Measurements from ENCODE around the gene RRP1B.
A peak's percentile ranks its signal among the peaks of the same experiment; 100 is the strongest.

RRP1B gene

GRCh38 chr21:43619344-43619743 lies 40.0 kb upstream of the RRP1B start:
- Histone ChIP-seq H3K79me2 (ENCODE audit: insufficient read depth, low read length) (no peaks in the 10 kb centered on the region), H3K27ac (ENCODE audit: low read length) (no peak overlapping the region), H2AFZ (ENCODE audit: low read depth, low read length) (no peak overlapping the region), H3K9ac (ENCODE audit: low read depth, low read length) (no peak overlapping the region), H3K27me3 (ENCODE audit: insufficient read depth, low read length, poor library complexity) (no peaks in the 10 kb centered on the region), H3K4me2 (ENCODE audit: insufficient read depth, low read length) (no peak overlapping the region), H3K4me3 (ENCODE audit: low read depth in 1 of 2, low read length in 2 of 2) (no peak overlapping the region), H3K4me1 (ENCODE audit: insufficient read depth, low read length) (peaks cover 11% of the 10 kb centered on the region), H3K9me3 (ENCODE audit: insufficient read depth, low read length, severe bottlenecking) (no peaks in the 10 kb centered on the region), H4K20me1 (ENCODE audit: insufficient read depth, low read length) (no peaks in the 10 kb centered on the region), H3K36me3 (ENCODE audit: insufficient read depth, low read length) (no peaks in the 10 kb centered on the region; the same call in 1 of the 2 replicates)
- no peak for DNase-seq
- no peak for TF ChIP-seq EZH2 (IDR thresholded peaks at IDR 0.05; ENCODE audit: borderline replicate concordance, low read depth, low read length, severe bottlenecking)
- TF ChIP-seq CTCF (IDR thresholded peaks at IDR 0.05; ENCODE audit: borderline replicate concordance, extremely low read depth, low read length, poor library complexity, severe bottlenecking), result no peak
- ATAC-seq (ENCODE audit: insufficient read depth, low read depth), result no peak

GRCh38 chr21:43619856-43620255 lies 39.5 kb upstream of the RRP1B start:
- Histone ChIP-seq H3K4me2 (ENCODE audit: insufficient read depth, low read length) (no peak overlapping the region), H3K9me3 (ENCODE audit: insufficient read depth, low read length, severe bottlenecking) (no peaks in the 10 kb centered on the region), H3K36me3 (ENCODE audit: insufficient read depth, low read length) (no peaks in the 10 kb centered on the region; the same call in 1 of the 2 replicates), H3K27ac (ENCODE audit: low read length) (no peak overlapping the region), H2AFZ (ENCODE audit: low read depth, low read length) (no peak overlapping the region), H3K4me1 (ENCODE audit: insufficient read depth, low read length) (peaks cover 11% of the 10 kb centered on the region), H3K4me3 (ENCODE audit: low read depth in 1 of 2, low read length in 2 of 2) (no peak overlapping the region), H3K79me2 (ENCODE audit: insufficient read depth, low read length) (no peaks in the 10 kb centered on the region), H3K27me3 (ENCODE audit: insufficient read depth, low read length, poor library complexity) (no peaks in the 10 kb centered on the region), H4K20me1 (ENCODE audit: insufficient read depth, low read length) (no peaks in the 10 kb centered on the region), H3K9ac (ENCODE audit: low read depth, low read length) (no peak overlapping the region)
- no peak for DNase-seq
- ATAC-seq (ENCODE audit: insufficient read depth, low read depth), result no peak
- TF ChIP-seq EZH2 (IDR thresholded peaks at IDR 0.05; ENCODE audit: borderline replicate concordance, low read depth, low read length, severe bottlenecking), result no peak
- TF ChIP-seq CTCF (IDR thresholded peaks at IDR 0.05; ENCODE audit: borderline replicate concordance, extremely low read depth, low read length, poor library complexity, severe bottlenecking), result peak; percentile 24

- ATAC-seq (ENCODE audit: insufficient read depth, low read depth), result no peak
- no peak overlapping the region for H3K4me3 ChIP-seq (ENCODE audit: low read depth in 1 of 2, low read length in 2 of 2)
- H3K27me3 ChIP-seq (ENCODE audit: insufficient read depth, low read length, poor library complexity), result no peaks in the 10 kb centered on the region
- H3K79me2 ChIP-seq (ENCODE audit: insufficient read depth, low read length), result no peaks in the 10 kb centered on the region
- TF ChIP-seq CTCF (IDR thresholded peaks at IDR 0.05; ENCODE audit: borderline replicate concordance, extremely low read depth, low read length, poor library complexity, severe bottlenecking), result no peak
- TF ChIP-seq EZH2 (IDR thresholded peaks at IDR 0.05; ENCODE audit: borderline replicate concordance, low read depth, low read length, severe bottlenecking), result no peak
- no peaks in the 10 kb centered on the region for H4K20me1 ChIP-seq (ENCODE audit: insufficient read depth, low read length)
- H3K9ac ChIP-seq (ENCODE audit: low read depth, low read length), result no peak overlapping the region
- no peak overlapping the region for H3K4me2 ChIP-seq (ENCODE audit: insufficient read depth, low read length)
- no peaks in the 10 kb centered on the region; the same call in 1 of the 2 replicates for H3K36me3 ChIP-seq (ENCODE audit: insufficient read depth, low read length)
- H3K27ac ChIP-seq (ENCODE audit: low read length), result no peak overlapping the region
- no peak overlapping the region for H2AFZ ChIP-seq (ENCODE audit: low read depth, low read length)
- DNase-seq, result no peak
- H3K4me1 ChIP-seq (ENCODE audit: insufficient read depth, low read length), result peaks cover 11% of the 10 kb centered on the region
- no peaks in the 10 kb centered on the region for H3K9me3 ChIP-seq (ENCODE audit: insufficient read depth, low read length, severe bottlenecking)
Observed at GRCh38 chr21:43622796-43623195, 36.6 kb upstream of the RRP1B start.

GRCh38 chr21:43623588-43623987 lies 35.8 kb upstream of the RRP1B start:
- H3K9me3 ChIP-seq (ENCODE audit: insufficient read depth, low read length, severe bottlenecking), result peaks cover 2% of the 10 kb centered on the region
- no peak overlapping the region for H3K9ac ChIP-seq (ENCODE audit: low read depth, low read length)
- no peaks in the 10 kb centered on the region for H3K27me3 ChIP-seq (ENCODE audit: insufficient read depth, low read length, poor library complexity)
- ATAC-seq (ENCODE audit: insufficient read depth, low read depth) (no peak), DNase-seq (no peak)
- H3K36me3 ChIP-seq (ENCODE audit: insufficient read depth, low read length), result no peaks in the 10 kb centered on the region; the same call in 1 of the 2 replicates
- TF ChIP-seq EZH2 (IDR thresholded peaks at IDR 0.05; ENCODE audit: borderline replicate concordance, low read depth, low read length, severe bottlenecking) (no peak), CTCF (IDR thresholded peaks at IDR 0.05; ENCODE audit: borderline replicate concordance, extremely low read depth, low read length, poor library complexity, severe bottlenecking) (no peak)
- no peak overlapping the region for H2AFZ ChIP-seq (ENCODE audit: low read depth, low read length)
- H3K4me2 ChIP-seq (ENCODE audit: insufficient read depth, low read length), result no peak overlapping the region
- no peak overlapping the region for H3K27ac ChIP-seq (ENCODE audit: low read length)
- H4K20me1 ChIP-seq (ENCODE audit: insufficient read depth, low read length), result no peaks in the 10 kb centered on the region
- peaks cover 11% of the 10 kb centered on the region for H3K4me1 ChIP-seq (ENCODE audit: insufficient read depth, low read length)
- H3K79me2 ChIP-seq (ENCODE audit: insufficient read depth, low read length), result no peaks in the 10 kb centered on the region
- H3K4me3 ChIP-seq (ENCODE audit: low read depth in 1 of 2, low read length in 2 of 2), result no peak overlapping the region
